Subcutaneous abdominal adipose tissue (tissue), 5 donors: ENCODE measurements around the gene CFB.
"Not testable (repeated sequence)": the region's sequence is repeated elsewhere in the genome, so short reads cannot be mapped to it uniquely, and the experiment has no call there.

Experiments used
- H3K27ac ChIP-seq: one replicate; pipeline ENCODE4 v1.7.0; 2013; ENCODE audit warnings: low read depth, mild to moderate bottlenecking, inconsistent platforms, low read length, moderate library complexity
- H3K27me3 ChIP-seq, 5 donors: one replicate each; pipeline ENCODE4 v1.7.0; 2013; ENCODE audit warnings: low read length in 5 of 5, inconsistent platforms in 1 of 5; ENCODE audit not compliant: control insufficient read depth in 5 of 5, insufficient read depth in 4 of 5
- H3K36me3 ChIP-seq, 5 donors: one replicate each; pipeline ENCODE4 v1.7.0; 2013; ENCODE audit warnings: low read length in 5 of 5; ENCODE audit not compliant: control insufficient read depth in 5 of 5, insufficient read depth in 5 of 5
- H3K4me1 ChIP-seq, 5 donors: one replicate each; pipeline ENCODE4 v1.7.0; 2013; ENCODE audit warnings: low read length in 5 of 5, mild to moderate bottlenecking in 3 of 5, moderate library complexity in 1 of 5; ENCODE audit not compliant: control insufficient read depth in 5 of 5, insufficient read depth in 5 of 5
- H3K4me3 ChIP-seq, 5 donors: one replicate each; pipeline ENCODE4 v1.7.0; 2013; ENCODE audit warnings: low read length in 5 of 5, low read depth in 1 of 5
- H3K9ac ChIP-seq, 5 donors: one replicate each; pipeline ENCODE4 v1.7.0; 2013; ENCODE audit warnings: low read length in 5 of 5, mild to moderate bottlenecking in 4 of 5, moderate library complexity in 3 of 5
- H3K9me3 ChIP-seq, 5 donors: one replicate each; pipeline ENCODE4 v1.7.0; 2013; ENCODE audit warnings: low read length in 5 of 5; ENCODE audit not compliant: control insufficient read depth in 5 of 5
- donor health status: healthy.
- donor health status: healthy.
- donor health status: healthy.
- donor health status: healthy.
- donor health status: healthy.

Gene CFB

GRCh38 chr6:31968791-31969711 lies 23.2 kb downstream of the CFB start:
- Histone ChIP-seq H3K27ac (no peak overlapping the region), H3K9ac (no peak overlapping the region), H3K4me1 (peaks cover 3 to 35% (median 27%) of the 10 kb centered on the region in 5 donors), H3K36me3 (peaks cover 0 to 68% (median 62%) of the 10 kb centered on the region in 5 donors), H3K27me3 (no peaks in the 10 kb centered on the region), H3K9me3 (no peaks in the 10 kb centered on the region), H3K4me3 (no peak overlapping the region)

GRCh38 chr6:31969712-31970603 lies 24.1 kb downstream of the CFB start:
- Histone ChIP-seq H3K27ac (peak overlapping the region; percentile 94), H3K9me3 (no peaks in the 10 kb centered on the region), H3K27me3 (no peaks in the 10 kb centered on the region), H3K4me1 (peaks cover 3 to 35% (median 27%) of the 10 kb centered on the region in 5 donors), H3K9ac (peak overlapping the region in 1 of 5 donors; percentile 78), H3K4me3 (peak overlapping the region in 1 of 5 donors; percentile 85), H3K36me3 (peaks cover 0 to 59% (median 55%) of the 10 kb centered on the region in 5 donors)

GRCh38 chr6:31970604-31971271 lies 24.8 kb downstream of the CFB start:
- Histone ChIP-seq H3K36me3 (peaks cover 0 to 51% (median 48%) of the 10 kb centered on the region in 5 donors), H3K27ac (peak overlapping the region; percentile 94), H3K4me3 (peak overlapping the region in 4 of 5 donors; percentile 85 to 93 (median 90)), H3K27me3 (no peaks in the 10 kb centered on the region), H3K4me1 (peaks cover 3 to 35% (median 27%) of the 10 kb centered on the region in 5 donors), H3K9ac (peak overlapping the region; percentile 77 to 92 (median 80)), H3K9me3 (no peaks in the 10 kb centered on the region)

- Histone ChIP-seq H3K4me1 (peaks cover 3 to 35% (median 27%) of the 10 kb centered on the region in 5 donors), H3K27ac (peak overlapping the region; percentile 94), H3K9ac (peak overlapping the region; percentile 77 to 92 (median 80)), H3K36me3 (peaks cover 0 to 44% (median 41%) of the 10 kb centered on the region in 5 donors), H3K4me3 (peak overlapping the region; percentile 85 to 93 (median 89)), H3K9me3 (no peaks in the 10 kb centered on the region), H3K27me3 (no peaks in the 10 kb centered on the region)
Observed at GRCh38 chr6:31971279-31971992, 25.5 kb downstream of the CFB start.

GRCh38 chr6:31971993-31972708 lies 26.3 kb downstream of the CFB start, which contains the start of gene DXO:
Gene DXO (minus strand): TSS chr6:31972138. CDS start chr6:31971675, 463 bp downstream.
- Histone ChIP-seq H3K36me3 (peaks cover 0 to 37% (median 34%) of the 10 kb centered on the region in 5 donors), H3K4me1 (peaks cover 3 to 35% (median 27%) of the 10 kb centered on the region in 5 donors), H3K9ac (peak within 1 kb of the TSS; percentile 77 to 92 (median 80)), H3K9me3 (no peaks in the 10 kb centered on the region), H3K27ac (peak within 1 kb of the TSS; percentile 94), H3K27me3 (no peaks in the 10 kb centered on the region), H3K4me3 (peak within 1 kb of the TSS; percentile 85 to 96 (median 92))

- Histone ChIP-seq H3K27ac (peak overlapping the region; percentile 94), H3K9me3 (no peaks in the 10 kb centered on the region), H3K9ac (peak overlapping the region; percentile 56 to 86 (median 78)), H3K36me3 (peaks cover 0 to 30% (median 27%) of the 10 kb centered on the region in 5 donors), H3K27me3 (no peaks in the 10 kb centered on the region), H3K4me1 (peaks cover 3 to 35% (median 27%) of the 10 kb centered on the region in 5 donors), H3K4me3 (peak overlapping the region; percentile 85 to 96 (median 92))
Observed at GRCh38 chr6:31972709-31973350, 26.9 kb downstream of the CFB start.

GRCh38 chr6:31976065-31976464 lies 30.2 kb downstream of the CFB start:
- H3K27ac ChIP-seq, H3K9me3 ChIP-seq, H3K9ac ChIP-seq: not testable (repeated sequence)

GRCh38 chr6:31977816-31978431 lies 32.0 kb downstream of the CFB start:
- Histone ChIP-seq H3K4me1 (peaks cover 2 to 6% (median 5%) of the 10 kb centered on the region in 5 donors), H3K36me3 (peaks cover 3 to 18% (median 14%) of the 10 kb centered on the region in 5 donors), H3K27ac (no peak overlapping the region), H3K27me3 (no peaks in the 10 kb centered on the region), H3K4me3 (no peak overlapping the region), H3K9ac (no peak overlapping the region), H3K9me3 (no peaks in the 10 kb centered on the region)

More at GRCh38 chr6:31976065-31976464, 30.2 kb downstream of the CFB start:
- Histone ChIP-seq H3K4me1 (peaks cover 3 to 23% (median 17%) of the 10 kb centered on the region in 5 donors), H3K36me3 (peaks cover 3 to 18% (median 14%) of the 10 kb centered on the region in 5 donors)
- not testable (repeated sequence) for H3K4me3 ChIP-seq, H3K27me3 ChIP-seq
